ENCODE measurements around the gene FHL2.

- TF ChIP-seq POLR2A (IDR thresholded peaks at IDR 0.05) (no peak), CTCF (IDR thresholded peaks at IDR 0.05 in 4 of 5, conservative IDR thresholded peaks at IDR 0.05 in 1 of 5) (no peak)
Observed at GRCh38 chr2:105376010-105376409, 22.8 kb downstream of the FHL2 start.

Measured in gastrocnemius medialis (tissue), 4 donors.